Osteoblast (primary cell): ENCODE measurements around the gene ANO10. TPM values are rescaled to one million over a fixed set of nuclear protein-coding genes. Genes with fewer than 3 reads are reported as not detected.

Experiments used
- DNase-seq: peaks from one replicate; pipeline ENCODE4 v3.0.0; 2011; ENCODE audit warnings: low spot score, mixed read lengths; ENCODE audit not compliant: insufficient read length; ENCODE audit errors: missing footprints
- H2AFZ ChIP-seq: 2 replicates; pipeline ENCODE4 v1.6.0; 2011; ENCODE audit warnings: mild to moderate bottlenecking, low read length
- H3K27ac ChIP-seq: 2 replicates; pipeline ENCODE4 v1.5.1; 2011; ENCODE audit warnings: mild to moderate bottlenecking, low read depth, low read length, moderate library complexity
- H3K27me3 ChIP-seq: 2 replicates; pipeline ENCODE4 v1.6.0; 2012; ENCODE audit warnings: mild to moderate bottlenecking, control low read depth, inconsistent platforms, low read length, moderate library complexity; ENCODE audit not compliant: insufficient read depth
- H3K36me3 ChIP-seq: 2 replicates; pipeline ENCODE4 v1.5.1; 2011; ENCODE audit warnings: mild to moderate bottlenecking, low read length, control low read depth, moderate library complexity; ENCODE audit not compliant: insufficient read depth
- H3K4me1 ChIP-seq: 2 replicates; pipeline ENCODE4 v1.5.1; 2011; ENCODE audit warnings: mild to moderate bottlenecking, low read length, control low read depth, moderate library complexity; ENCODE audit not compliant: insufficient read depth
- H3K4me2 ChIP-seq: 2 replicates; pipeline ENCODE4 v1.6.0; 2011; ENCODE audit warnings: mild to moderate bottlenecking, low read length; ENCODE audit not compliant: insufficient read depth
- H3K4me3 ChIP-seq: fragments of 200-600 bp; sonication (generic); 3 replicates; pipeline ENCODE4 v1.5.1; 2012; ENCODE audit warnings: mild to moderate bottlenecking, low read length, inconsistent platforms; ENCODE audit not compliant: insufficient read depth
- H3K79me2 ChIP-seq: 2 replicates; pipeline ENCODE4 v1.6.0; 2012; ENCODE audit warnings: mild to moderate bottlenecking, low read length, control low read depth, inconsistent platforms; ENCODE audit not compliant: insufficient read depth
- H3K9me3 ChIP-seq: 2 replicates; pipeline ENCODE4 v1.5.1; 2011; ENCODE audit warnings: low read depth, low read length, control low read depth
- H4K20me1 ChIP-seq: 2 replicates; pipeline ENCODE4 v1.6.0; 2012; ENCODE audit warnings: mild to moderate bottlenecking, low read length, control low read depth; ENCODE audit not compliant: insufficient read depth
- CTCF ChIP-seq: IDR thresholded peaks from 2 replicates; pipeline ENCODE4 v1.5.1; 2011; ENCODE audit warnings: mild to moderate bottlenecking, low read depth, low read length, moderate library complexity; ENCODE audit errors: extremely low read depth
- total RNA-seq: library from RNA; depleted of rRNA; stranded (reverse); fragments of >200 nt; gene quantifications from 2 replicates; pipeline ENCODE4 v1.2.3, GENCODE V29; 2012

ANO10 gene
- total RNA-seq, 1 donor, result 55.7 TPM

DNA sequence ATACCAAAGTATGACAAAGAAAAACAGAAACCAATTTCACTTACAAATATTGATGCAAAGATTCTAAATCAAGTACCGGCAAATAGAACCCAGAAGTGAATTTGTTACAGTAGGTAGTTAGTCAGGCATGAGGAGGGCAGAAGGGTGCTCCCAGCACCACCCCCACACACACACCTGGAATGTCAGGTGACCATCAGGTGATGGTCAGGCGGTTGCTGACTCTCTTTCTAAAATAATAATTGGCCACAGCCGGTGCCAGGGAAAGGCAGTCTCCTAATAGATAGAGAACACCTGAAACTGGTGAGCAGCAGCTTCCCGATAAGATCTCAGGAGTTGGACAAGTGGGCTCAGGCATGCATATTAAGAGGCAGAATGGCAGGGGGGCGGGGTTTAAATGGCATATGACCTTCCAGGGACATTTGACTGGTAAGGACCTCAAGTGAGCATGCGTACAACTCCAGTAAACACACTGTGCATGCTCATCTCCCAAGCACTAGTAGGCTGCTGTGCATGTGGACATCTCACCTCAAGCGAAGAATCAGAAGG is 131.1 kb downstream of the ANO10 start:
- no peak overlapping the region for H3K4me2 ChIP-seq
- no peak overlapping the region for H3K4me3 ChIP-seq
- no peak for TF ChIP-seq CTCF
- no peaks in the 10 kb centered on the region for H3K4me1 ChIP-seq
- DNase-seq, result no peak
- no peaks in the 10 kb centered on the region for H3K36me3 ChIP-seq
- no peak overlapping the region for H3K27ac ChIP-seq
- no peak overlapping the region for H2AFZ ChIP-seq
- no peaks in the 10 kb centered on the region for H3K9me3 ChIP-seq
- no peaks in the 10 kb centered on the region for H4K20me1 ChIP-seq
- H3K79me2 ChIP-seq, result no peaks in the 10 kb centered on the region
- no peaks in the 10 kb centered on the region for H3K27me3 ChIP-seq

GRCh38 chr3:43489930-43490329 is 131.9 kb downstream of the ANO10 start:
- H2AFZ ChIP-seq, result no peak overlapping the region
- no peaks in the 10 kb centered on the region for H3K79me2 ChIP-seq
- no peak overlapping the region for H3K4me3 ChIP-seq
- DNase-seq, result no peak
- no peaks in the 10 kb centered on the region for H3K27me3 ChIP-seq
- H3K4me1 ChIP-seq, result no peaks in the 10 kb centered on the region
- no peak for TF ChIP-seq CTCF
- no peaks in the 10 kb centered on the region for H4K20me1 ChIP-seq
- no peaks in the 10 kb centered on the region for H3K36me3 ChIP-seq
- no peak overlapping the region for H3K27ac ChIP-seq
- no peaks in the 10 kb centered on the region for H3K9me3 ChIP-seq
- H3K4me2 ChIP-seq, result no peak overlapping the region

DNA sequence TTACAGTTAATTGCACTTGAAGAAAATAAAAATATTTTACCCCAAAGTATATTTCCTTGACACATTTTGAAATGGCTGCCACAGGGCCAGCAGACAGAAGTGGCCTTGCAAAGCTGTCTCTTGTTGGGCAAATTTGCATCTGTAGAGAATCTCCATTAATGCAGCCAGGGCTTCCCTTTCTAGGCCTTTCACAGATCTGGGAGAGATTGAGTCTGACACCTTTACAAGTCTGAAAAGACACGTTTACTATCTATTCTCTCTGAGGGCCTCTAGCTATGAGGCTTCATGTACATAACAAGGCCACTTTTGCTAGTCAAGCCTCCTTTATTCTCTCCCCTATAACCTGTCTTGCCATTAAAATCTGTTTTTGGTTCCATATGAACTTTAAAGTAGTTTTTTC is 135.9 kb downstream of the ANO10 start:
- no peak for TF ChIP-seq CTCF
- H3K27ac ChIP-seq, result no peak overlapping the region
- no peak for DNase-seq
- H3K4me3 ChIP-seq, result no peak overlapping the region
- H4K20me1 ChIP-seq, result no peaks in the 10 kb centered on the region
- no peak overlapping the region for H3K4me2 ChIP-seq
- H3K79me2 ChIP-seq, result no peaks in the 10 kb centered on the region
- H3K4me1 ChIP-seq, result no peaks in the 10 kb centered on the region
- H3K9me3 ChIP-seq, result no peaks in the 10 kb centered on the region
- H3K27me3 ChIP-seq, result no peaks in the 10 kb centered on the region
- no peak overlapping the region for H2AFZ ChIP-seq
- no peaks in the 10 kb centered on the region for H3K36me3 ChIP-seq

DNA sequence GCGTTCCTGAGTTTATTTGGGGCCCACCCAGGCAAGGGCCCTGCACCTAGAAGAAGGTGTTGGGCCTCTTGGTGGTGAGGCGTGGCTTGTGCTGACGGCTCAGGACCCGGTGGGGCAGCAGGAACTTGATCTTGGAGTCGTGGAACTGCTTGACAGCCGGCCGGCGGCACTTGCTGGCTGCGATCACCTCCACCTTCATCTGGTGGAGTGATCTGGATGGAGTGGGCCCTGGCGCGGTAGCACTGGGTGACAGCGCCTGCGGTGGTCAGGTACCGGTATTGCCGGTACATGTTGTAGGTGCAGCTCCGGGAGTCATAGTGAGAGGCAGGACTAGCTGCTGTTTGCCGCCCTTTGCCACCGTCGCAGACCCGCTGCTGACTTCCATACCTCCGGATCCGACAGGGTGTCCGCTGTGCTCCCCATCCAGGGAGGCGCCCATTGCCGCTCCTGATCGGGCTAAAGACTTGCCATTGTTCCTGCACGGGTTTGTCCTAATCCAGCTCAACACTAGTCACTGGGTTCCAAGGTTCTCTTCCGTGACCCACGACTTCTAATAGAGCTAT is 136.8 kb downstream of the ANO10 start:
- TF ChIP-seq CTCF, result no peak
- no peak overlapping the region for H3K4me2 ChIP-seq
- H2AFZ ChIP-seq, result no peak overlapping the region
- H3K27me3 ChIP-seq, result no peaks in the 10 kb centered on the region
- H3K9me3 ChIP-seq, result no peaks in the 10 kb centered on the region
- no peak overlapping the region for H3K4me3 ChIP-seq
- no peak overlapping the region for H3K27ac ChIP-seq
- DNase-seq, result no peak
- no peaks in the 10 kb centered on the region for H3K36me3 ChIP-seq
- no peaks in the 10 kb centered on the region for H4K20me1 ChIP-seq
- H3K79me2 ChIP-seq, result no peaks in the 10 kb centered on the region
- H3K4me1 ChIP-seq, result no peaks in the 10 kb centered on the region
